Smooth muscle cell (in vitro differentiated cells): ENCODE measurements around the gene LNX2. TPM values are rescaled to one million over a fixed set of nuclear protein-coding genes. Genes with fewer than 3 reads are reported as not detected.

Source experiments
- DNase-seq: peaks from one replicate; lab custom pipeline; 2025; ENCODE audit not compliant: unreplicated experiment; lab: John Stamatoyannopoulos, UW
- H2AFZ ChIP-seq: fragments of 200-600 bp; sonication (generic); 2 replicates; pipeline ENCODE4 v1.6.0; 2016; ENCODE audit warnings: antibody characterized with exemption, low read depth, mild to moderate bottlenecking
- H3F3A ChIP-seq: fragments of 200-600 bp; sonication (generic); 2 replicates; pipeline ENCODE4 v1.6.0; 2017; ENCODE audit warnings: antibody characterized with exemption, low read depth
- H3K27ac ChIP-seq: fragments of 200-600 bp; sonication (generic); 2 replicates; pipeline ENCODE4 v1.5.1; 2016; ENCODE audit warnings: low read depth, mild to moderate bottlenecking
- H3K27me3 ChIP-seq: fragments of 200-600 bp; sonication (generic); 2 replicates; pipeline ENCODE4 v1.6.1; 2016; ENCODE audit warnings: low read depth, mild to moderate bottlenecking
- H3K36me3 ChIP-seq: fragments of 200-600 bp; sonication (generic); 2 replicates; pipeline ENCODE4 v1.5.1; 2016; ENCODE audit warnings: low read depth
- H3K4me1 ChIP-seq: fragments of 200-600 bp; sonication (generic); 2 replicates; pipeline ENCODE4 v1.5.1; 2016; ENCODE audit warnings: low read depth
- H3K4me2 ChIP-seq: fragments of 200-600 bp; sonication (generic); 2 replicates; pipeline ENCODE4 v1.6.0; 2016; ENCODE audit warnings: mild to moderate bottlenecking
- H3K4me3 ChIP-seq: fragments of 200-600 bp; sonication (generic); 2 replicates; pipeline ENCODE4 v1.5.1; 2016; ENCODE audit warnings: mild to moderate bottlenecking
- H3K79me2 ChIP-seq: fragments of 200-600 bp; sonication (generic); 2 replicates; pipeline ENCODE4 v1.6.0; 2016; ENCODE audit warnings: low read depth, mild to moderate bottlenecking
- H3K9ac ChIP-seq: fragments of 200-600 bp; sonication (generic); 2 replicates; pipeline ENCODE4 v1.6.0; 2016; ENCODE audit warnings: low read depth
- H3K9me3 ChIP-seq: fragments of 200-600 bp; sonication (generic); replicated peaks from 2 replicates; pipeline ENCODE4 v1.5.1; 2016; ENCODE audit warnings: low read depth
- H4K20me1 ChIP-seq: fragments of 200-600 bp; sonication (generic); 2 replicates; pipeline ENCODE4 v1.6.0; 2016; ENCODE audit warnings: low read depth
- CTCF ChIP-seq: fragments of 200-600 bp; sonication (generic); IDR thresholded peaks from 2 replicates; pipeline ENCODE4 v1.5.1; 2017; ENCODE audit warnings: borderline replicate concordance, mild to moderate bottlenecking, antibody characterized with exemption; ENCODE audit not compliant: insufficient read depth, poor library complexity, severe bottlenecking
- WGBS: methylation state at CpG from one replicate; pipeline ENCODE4 v1.1.7; 2016; ENCODE audit warnings: low lambda C conversion rate; 5-methylcytosine and 5-hydroxymethylcytosine counted together
- polyA plus RNA-seq: library from polyadenylated mRNA; unstranded; fragments of >200 nt; fragmentation: Nextera tagmentation; extraction: Ambion mirVana; gene quantifications from 2 replicates; pipeline ENCODE4 v1.2.1, GENCODE V29; 2016
- total RNA-seq: library from RNA; depleted of rRNA; stranded (reverse); fragments of >200 nt; gene quantifications from 2 replicates; pipeline ENCODE4 v1.2.3, GENCODE V29; 2014

The LNX2 gene
- total and polyA plus RNA-seq, 2 experiments from 2014 or later: 5.5 to 7.3 TPM

GRCh38 chr13:27536361-27537101 is 83.8 kb downstream of the LNX2 start:
- no peak for TF ChIP-seq CTCF
- no peaks in the 10 kb centered on the region for H4K20me1 ChIP-seq
- H3K4me2 ChIP-seq: no peak overlapping the region
- peaks cover 10% of the 10 kb centered on the region for H3K4me1 ChIP-seq
- no peaks in the 10 kb centered on the region for H3K9me3 ChIP-seq
- no peaks in the 10 kb centered on the region for H3K27me3 ChIP-seq
- no peaks in the 10 kb centered on the region for H3K36me3 ChIP-seq
- no peaks in the 10 kb centered on the region for H3K79me2 ChIP-seq
- no peak overlapping the region for H3K4me3 ChIP-seq
- no peak overlapping the region for H3K27ac ChIP-seq
- no peak for DNase-seq
- no peak overlapping the region for H2AFZ ChIP-seq
- 93% methylated on average over 10 of the region's 10 CpGs for WGBS
- H3K9ac ChIP-seq: no peak overlapping the region
- H3F3A ChIP-seq: no peaks in the 10 kb centered on the region

- 94% methylated on average over 8 of the region's 8 CpGs for WGBS
- H3K27ac ChIP-seq: no peak overlapping the region
Measured at GRCh38 chr13:27535546-27535945, 84.8 kb downstream of the LNX2 start.

GRCh38 chr13:27534981-27535380 is 85.3 kb downstream of the LNX2 start:
- no peak for DNase-seq
- no peaks in the 10 kb centered on the region for H3K4me1 ChIP-seq

More at GRCh38 chr13:27535546-27535945, 84.8 kb downstream of the LNX2 start:
- no peaks in the 10 kb centered on the region for H3K27me3 ChIP-seq
- no peaks in the 10 kb centered on the region for H3F3A ChIP-seq
- H3K79me2 ChIP-seq: no peaks in the 10 kb centered on the region
- no peaks in the 10 kb centered on the region for H4K20me1 ChIP-seq
- H3K36me3 ChIP-seq: no peaks in the 10 kb centered on the region
- H2AFZ ChIP-seq: no peak overlapping the region
- DNase-seq: no peak
- H3K4me2 ChIP-seq: no peak overlapping the region
- H3K9ac ChIP-seq: no peak overlapping the region
- no peak for TF ChIP-seq CTCF
- peaks cover 3% of the 10 kb centered on the region for H3K4me1 ChIP-seq
- H3K4me3 ChIP-seq: no peak overlapping the region
- H3K9me3 ChIP-seq: no peaks in the 10 kb centered on the region

More at GRCh38 chr13:27534981-27535380, 85.3 kb downstream of the LNX2 start:
- Histone ChIP-seq H3K9me3 (no peaks in the 10 kb centered on the region), H3K27ac (no peak overlapping the region), H3K4me3 (no peak overlapping the region), H3F3A (no peaks in the 10 kb centered on the region), H3K79me2 (no peaks in the 10 kb centered on the region), H4K20me1 (no peaks in the 10 kb centered on the region), H3K36me3 (no peaks in the 10 kb centered on the region), H2AFZ (no peak overlapping the region), H3K27me3 (no peaks in the 10 kb centered on the region), H3K4me2 (no peak overlapping the region), H3K9ac (no peak overlapping the region)
- no peak for TF ChIP-seq CTCF
- WGBS: 94% methylated on average over 3 of the region's 3 CpGs
